GM19035 (cell line): ENCODE measurements around the gene HS3ST1.

Experiments
- ATAC-seq: cut with Tn5 transposase; IDR thresholded peaks from one replicate; pipeline ENCODE4 v1.9.1; 2021; ENCODE audit not compliant: unreplicated experiment

HS3ST1 gene

GRCh38 chr4:11428231-11428898 is at the start of gene HS3ST1:
TSS of gene HS3ST1 (minus strand) at chr4:11428894. CDS start at chr4:11400005, 28,889 bp downstream.
- peak; percentile 43 for ATAC-seq

DNA sequence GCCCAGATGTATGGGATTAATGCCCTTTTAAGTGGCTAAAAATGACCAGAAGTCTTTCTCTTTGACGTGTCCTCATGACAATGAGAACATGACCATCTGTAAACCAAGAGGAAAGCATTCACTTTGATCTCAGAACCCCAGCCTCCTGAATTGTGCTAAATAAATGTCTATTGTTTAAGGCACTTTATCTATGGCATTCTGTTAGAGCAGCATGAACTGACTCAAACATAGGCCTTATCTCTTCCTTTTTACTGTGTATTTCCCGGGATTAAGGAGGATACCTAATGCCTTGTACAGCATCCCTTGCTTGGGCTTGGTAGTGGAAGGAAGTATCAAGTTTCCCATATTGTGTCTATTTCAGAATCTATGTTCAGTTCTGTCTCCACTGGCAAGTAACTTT is 47.2 kb upstream of the HS3ST1 start:
- ATAC-seq = no peak

DNA sequence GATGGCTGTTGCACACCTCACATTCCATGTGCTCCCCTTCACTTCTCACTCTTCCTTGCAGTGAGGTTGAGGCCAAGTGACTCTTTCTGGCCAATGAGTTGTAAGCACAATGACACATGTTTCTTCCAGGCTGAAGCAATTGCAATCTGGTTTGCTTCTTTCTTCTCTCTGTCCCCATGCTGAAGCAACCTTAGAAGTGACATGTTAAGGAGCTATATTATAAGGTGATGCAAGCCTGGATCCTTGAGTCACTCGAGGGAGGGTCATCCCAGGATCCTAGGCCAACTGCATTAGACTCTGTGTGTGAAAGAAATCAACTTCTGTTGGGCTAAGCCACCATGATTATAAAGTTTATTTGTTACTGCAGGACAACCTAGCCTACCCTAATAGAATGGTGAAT is 45.5 kb upstream of the HS3ST1 start:
- no peak for ATAC-seq

DNA sequence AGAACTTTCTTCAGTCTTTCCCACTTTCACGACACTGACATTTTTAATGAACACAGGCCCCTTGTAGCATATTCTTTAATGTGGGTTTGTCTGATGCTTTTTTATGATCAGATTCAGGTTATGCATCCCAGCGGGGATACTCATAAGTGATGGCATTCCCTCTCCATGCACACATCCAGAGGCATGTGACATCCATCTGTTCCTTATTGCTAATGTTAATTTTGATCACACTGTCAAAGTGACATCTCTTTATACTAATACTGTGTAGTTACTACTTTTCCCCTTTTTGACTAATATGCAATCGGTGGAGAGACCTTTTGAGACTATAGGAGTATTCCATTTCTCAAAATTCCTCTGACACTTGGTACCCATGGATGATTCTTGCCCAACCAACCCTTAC is 43.8 kb upstream of the HS3ST1 start:
- ATAC-seq = no peak

DNA sequence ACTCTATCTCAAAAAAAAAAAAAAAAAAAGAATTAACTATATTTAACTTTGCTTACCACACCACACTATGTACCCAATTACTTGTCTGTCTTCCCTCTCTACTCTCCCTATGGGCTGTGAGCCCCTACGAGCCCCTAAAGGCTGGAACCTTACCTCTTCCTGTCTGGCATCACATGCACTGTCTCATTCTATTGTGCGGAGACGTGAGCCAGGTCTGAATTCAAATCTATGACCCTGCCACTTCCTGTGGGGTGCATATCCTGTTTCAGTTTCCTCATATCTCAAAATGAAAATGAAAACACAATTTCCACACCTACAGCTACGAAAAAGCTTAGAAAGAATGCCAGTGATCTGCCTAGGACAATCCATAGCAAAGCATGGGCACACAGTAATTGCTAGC is 42.9 kb upstream of the HS3ST1 start:
- ATAC-seq = peak; percentile 58

DNA sequence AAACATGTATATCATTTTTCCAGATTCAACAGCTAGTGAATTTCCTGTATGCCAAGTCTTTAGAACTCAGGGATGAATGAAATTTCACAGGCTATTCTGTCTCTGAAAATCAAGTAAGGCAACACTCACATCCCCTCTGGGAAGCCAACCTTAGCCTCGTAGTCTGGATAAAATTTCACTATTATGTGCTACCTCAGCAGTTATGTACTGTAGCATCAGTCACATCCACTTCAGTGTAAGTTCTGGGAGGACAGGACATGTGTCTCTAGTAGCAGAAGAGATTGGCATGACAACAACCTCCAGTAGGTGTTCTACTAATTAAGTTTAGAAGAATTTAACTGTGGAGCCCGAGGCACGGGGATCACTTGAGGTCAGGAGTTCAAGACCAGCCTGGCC is 42.4 kb upstream of the HS3ST1 start:
- ATAC-seq = no peak

GRCh38 chr4:11470438-11471045 is 41.8 kb upstream of the HS3ST1 start:
- peak; percentile 53 for ATAC-seq

DNA sequence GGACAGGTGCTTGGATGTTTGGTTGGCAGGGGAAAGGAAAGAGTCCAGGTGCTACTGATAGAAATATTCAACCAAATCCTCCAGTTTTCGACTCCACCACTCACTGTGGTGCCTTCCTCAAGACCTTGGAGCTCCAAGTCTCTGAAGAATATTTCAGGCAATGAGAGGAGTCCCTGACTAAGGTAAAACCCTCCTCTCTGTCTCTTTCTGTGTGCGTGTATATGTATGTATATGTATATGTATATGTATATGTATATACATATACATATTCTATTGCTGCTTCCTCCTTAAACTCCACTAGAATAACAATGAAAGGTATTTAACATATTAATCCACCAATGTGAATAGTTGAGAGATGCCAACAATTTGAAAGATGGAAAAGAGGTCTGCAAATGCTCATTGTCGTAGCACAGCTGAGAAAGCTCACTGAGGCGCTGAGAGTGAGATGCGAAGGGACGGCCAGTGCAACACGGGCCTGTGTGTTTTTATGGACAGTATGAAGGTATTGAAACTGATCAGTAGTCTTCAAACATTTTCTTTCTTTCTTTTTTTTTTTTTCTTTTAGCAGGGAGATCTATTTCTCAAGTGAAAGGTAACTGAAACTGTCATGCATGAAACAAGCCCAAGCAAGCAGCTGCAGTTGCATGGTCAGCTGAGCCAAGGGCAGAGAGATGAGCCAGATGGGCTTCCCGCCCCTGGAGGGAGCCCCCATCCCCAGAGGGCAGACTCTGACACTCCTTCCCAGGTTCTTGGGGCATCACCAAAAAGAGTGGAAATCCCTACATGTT is 41.1 kb upstream of the HS3ST1 start:
- ATAC-seq = peak; percentile 70

DNA sequence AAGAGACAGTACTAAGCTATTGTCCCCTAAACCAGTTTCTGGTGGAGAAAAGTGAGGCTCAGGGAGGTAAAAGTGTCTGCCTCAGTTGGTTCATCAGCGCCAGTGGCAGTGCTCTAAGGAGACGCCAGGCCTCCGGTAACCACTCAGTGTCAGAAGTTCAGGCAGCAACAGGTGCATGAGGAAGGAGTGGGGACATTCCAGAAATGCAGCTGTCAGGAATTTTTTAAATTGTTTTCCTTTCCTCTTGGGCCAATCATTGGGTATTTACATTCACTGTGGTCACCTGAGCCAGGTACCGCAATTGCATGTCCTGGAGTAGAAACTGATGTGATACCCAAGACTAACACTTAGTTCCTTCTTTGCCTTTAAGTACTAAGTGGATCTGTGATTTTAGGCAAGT is 40.2 kb upstream of the HS3ST1 start:
- ATAC-seq = no peak

GRCh38 chr4:11467931-11468330 is 39.2 kb upstream of the HS3ST1 start:
- ATAC-seq = no peak

- no peak for ATAC-seq
Observed at GRCh38 chr4:11463707-11464106, 35.0 kb upstream of the HS3ST1 start.

DNA sequence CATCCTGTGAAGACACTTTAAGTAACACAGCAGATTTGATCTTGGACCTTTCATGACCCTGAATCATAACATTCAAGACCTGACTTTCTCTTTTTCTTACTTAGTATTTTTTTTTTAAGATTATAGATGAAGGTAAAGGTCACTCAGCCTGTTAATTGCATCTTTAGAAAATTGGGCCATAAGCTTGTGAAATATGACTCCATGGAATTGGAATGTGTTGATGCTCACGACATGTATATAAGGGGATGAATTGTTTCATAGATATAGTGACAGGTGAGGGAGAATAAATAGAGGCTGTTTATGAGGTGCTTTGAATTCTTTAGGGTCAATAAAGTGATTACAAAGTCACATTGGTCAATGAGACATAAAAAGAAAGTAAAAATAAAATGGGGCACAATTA is 27.7 kb upstream of the HS3ST1 start:
- no peak for ATAC-seq

DNA sequence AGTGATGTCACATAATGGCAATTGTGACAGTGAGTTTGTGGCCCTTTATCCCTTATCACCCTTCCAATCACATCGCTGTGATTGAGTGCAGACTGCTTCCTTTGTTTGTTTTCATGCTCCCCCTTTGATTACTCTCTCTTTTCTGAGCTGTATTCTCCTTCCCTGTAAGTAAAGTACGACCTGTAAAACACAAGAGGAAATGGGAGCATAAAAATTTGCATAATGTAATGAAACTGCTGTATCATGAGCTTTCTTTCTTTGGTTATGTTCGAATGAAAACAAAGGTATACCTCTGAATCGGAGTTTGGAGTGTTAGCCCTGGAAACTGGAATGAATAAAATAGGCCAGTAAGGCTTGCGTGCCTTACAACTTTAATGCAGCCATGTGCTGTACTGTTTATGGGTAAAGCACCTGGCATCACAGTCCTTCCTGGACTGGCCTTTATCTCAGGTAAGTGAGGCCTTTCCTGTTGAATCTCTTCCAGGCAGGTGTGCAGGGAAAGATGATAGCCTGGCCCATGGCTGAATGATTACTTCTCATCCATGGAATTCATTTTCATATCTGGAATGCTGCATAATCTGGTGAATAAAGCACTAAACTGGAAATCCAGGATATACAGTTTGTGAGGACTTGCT is 26.6 kb upstream of the HS3ST1 start:
- no peak for ATAC-seq

GRCh38 chr4:11451716-11452115 is 23.0 kb upstream of the HS3ST1 start:
- no peak for ATAC-seq

- no peak for ATAC-seq
Observed at GRCh38 chr4:11446155-11446811, 17.6 kb upstream of the HS3ST1 start.

DNA sequence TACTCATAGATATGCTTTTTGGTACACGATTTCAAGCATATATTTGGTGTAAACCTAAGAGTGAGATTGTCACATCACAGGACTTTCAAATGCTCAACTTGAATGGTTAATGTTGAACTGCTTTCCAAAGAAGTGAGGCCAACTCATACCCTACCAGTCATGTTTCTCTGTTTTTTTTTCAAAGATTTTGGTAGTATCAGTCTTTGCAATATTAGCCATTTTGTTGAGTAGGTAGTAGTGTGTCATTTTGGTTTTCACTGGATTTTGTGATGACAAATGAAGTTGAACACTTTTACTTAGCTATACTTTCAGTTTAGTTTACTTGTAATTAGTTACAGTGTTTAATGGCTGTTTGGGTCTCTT is 12.5 kb upstream of the HS3ST1 start:
- no peak for ATAC-seq

DNA sequence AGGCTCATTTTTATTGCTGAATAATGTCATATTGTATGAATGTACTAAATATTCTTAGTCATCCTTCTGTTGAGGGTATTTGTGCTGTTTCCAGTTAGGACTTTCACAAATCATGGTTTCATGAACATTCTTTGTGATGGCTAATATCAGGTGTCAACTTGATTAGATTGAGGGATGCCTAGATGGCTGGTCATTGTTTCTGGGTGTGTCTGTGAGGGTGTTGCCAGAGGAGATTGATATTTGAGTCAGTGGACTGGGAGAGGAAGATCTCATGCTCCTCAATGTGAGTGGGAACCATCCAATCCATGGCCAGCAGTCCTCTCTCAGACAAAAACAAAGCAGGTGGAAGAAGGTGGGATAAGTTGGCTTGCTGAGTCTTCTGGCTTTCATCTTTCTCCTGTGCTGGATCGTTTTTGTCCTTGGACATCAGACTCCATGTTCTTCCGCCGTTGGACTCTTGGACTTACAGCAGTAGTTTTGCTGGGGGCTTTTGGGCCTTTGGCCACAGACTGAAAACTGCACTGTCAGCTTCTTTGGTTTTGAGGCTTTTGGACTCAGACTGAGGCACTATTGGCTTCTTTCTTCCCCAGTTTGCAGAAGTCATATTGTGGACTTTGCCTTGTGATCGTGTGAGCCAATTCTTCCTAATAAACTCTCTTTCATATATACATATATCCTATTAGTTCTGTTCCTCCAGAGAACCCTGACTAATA is 11.9 kb upstream of the HS3ST1 start:
- ATAC-seq = no peak

DNA sequence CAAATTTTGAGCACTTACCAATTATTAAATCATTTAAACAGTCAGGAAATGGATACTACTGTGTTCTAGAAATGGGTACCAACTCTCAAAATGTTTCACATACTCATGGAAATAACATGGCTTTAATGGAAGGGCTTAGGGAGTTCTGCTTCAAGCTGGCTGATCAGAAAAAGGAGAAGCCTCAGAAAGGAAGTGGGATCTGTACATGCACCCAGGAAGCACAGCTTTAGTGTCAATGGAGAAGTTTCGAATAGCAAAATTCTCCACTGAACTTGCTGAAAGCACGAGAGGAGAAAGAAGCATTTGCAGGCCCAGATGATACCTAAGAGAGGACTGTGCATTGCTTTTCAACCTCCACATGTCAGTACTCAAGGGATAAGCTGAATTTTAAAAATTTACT is 11.1 kb upstream of the HS3ST1 start:
- ATAC-seq = no peak

GRCh38 chr4:11438647-11439046 is 10.0 kb upstream of the HS3ST1 start:
- ATAC-seq = no peak

GRCh38 chr4:11436673-11437072 is 8.0 kb upstream of the HS3ST1 start:
- no peak for ATAC-seq

DNA sequence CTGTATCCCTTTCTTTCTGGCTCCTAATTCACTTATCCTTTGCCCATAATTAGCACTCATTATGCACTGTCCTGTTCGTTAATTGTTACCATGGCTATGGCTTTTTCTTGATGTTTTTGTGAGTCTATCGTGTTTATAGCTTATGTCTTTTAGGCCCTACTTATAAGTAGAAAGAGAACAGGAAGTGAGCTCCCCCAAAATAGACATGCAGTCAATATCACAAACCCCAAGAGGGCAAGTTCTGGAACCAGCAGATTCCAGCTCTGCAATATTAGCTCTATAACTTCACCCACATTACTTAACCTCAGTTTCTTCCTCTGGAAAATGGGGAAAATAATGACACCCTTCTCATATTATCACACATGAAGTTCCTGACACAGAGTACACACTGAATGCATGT is 7.4 kb upstream of the HS3ST1 start:
- ATAC-seq = peak; percentile 70
